ENCODE data around the gene NT5DC4.

NT5DC4 gene

GRCh38 chr2:112754564-112754963, 33.7 kb downstream of the NT5DC4 start:
- H3K4me3 ChIP-seq (ENCODE audit: low read depth, low read length), result no peak overlapping the region
- TF ChIP-seq CTCF (IDR thresholded peaks at IDR 0.05; ENCODE audit: control insufficient read depth, extremely low read depth, insufficient read depth), result no peak
- no peak for DNase-seq (ENCODE audit: low read depth)

GRCh38 chr2:112755444-112755843, 34.6 kb downstream of the NT5DC4 start:
- DNase-seq (ENCODE audit: low read depth), result no peak
- no peak for TF ChIP-seq CTCF (IDR thresholded peaks at IDR 0.05; ENCODE audit: control insufficient read depth, extremely low read depth, insufficient read depth)
- H3K4me3 ChIP-seq (ENCODE audit: low read depth, low read length), result no peak overlapping the region

- DNase-seq (ENCODE audit: low read depth), result no peak
- no peak overlapping the region for H3K4me3 ChIP-seq (ENCODE audit: low read depth, low read length)
- TF ChIP-seq CTCF (IDR thresholded peaks at IDR 0.05; ENCODE audit: control insufficient read depth, extremely low read depth, insufficient read depth), result no peak
Measured at GRCh38 chr2:112756207-112756606, 35.4 kb downstream of the NT5DC4 start.

- TF ChIP-seq CTCF (IDR thresholded peaks at IDR 0.05; ENCODE audit: control insufficient read depth, extremely low read depth, insufficient read depth), result no peak
- DNase-seq (ENCODE audit: low read depth), result no peak
- no peak overlapping the region for H3K4me3 ChIP-seq (ENCODE audit: low read depth, low read length)
Measured at GRCh38 chr2:112757265-112757664, 36.4 kb downstream of the NT5DC4 start.

GRCh38 chr2:112758711-112759110, 37.9 kb downstream of the NT5DC4 start:
- TF ChIP-seq CTCF (IDR thresholded peaks at IDR 0.05; ENCODE audit: control insufficient read depth, extremely low read depth, insufficient read depth), result no peak
- DNase-seq (ENCODE audit: low read depth), result no peak

GRCh38 chr2:112760149-112760548, 39.3 kb downstream of the NT5DC4 start:
- H3K4me3 ChIP-seq (ENCODE audit: low read depth, low read length), result no peak overlapping the region
- no peak for DNase-seq (ENCODE audit: low read depth)
- no peak for TF ChIP-seq CTCF (IDR thresholded peaks at IDR 0.05; ENCODE audit: control insufficient read depth, extremely low read depth, insufficient read depth)

More at GRCh38 chr2:112758711-112759110, 37.9 kb downstream of the NT5DC4 start:
- H3K4me3 ChIP-seq (ENCODE audit: low read depth, low read length), result no peak overlapping the region

- no peak for TF ChIP-seq CTCF (IDR thresholded peaks at IDR 0.05; ENCODE audit: control insufficient read depth, extremely low read depth, insufficient read depth)
- DNase-seq (ENCODE audit: low read depth), result no peak
- no peak overlapping the region for H3K4me3 ChIP-seq (ENCODE audit: low read depth, low read length)
Measured at GRCh38 chr2:112762276-112762675, 41.5 kb downstream of the NT5DC4 start.
